ENCODE results near the gene SMURF2. TPM values are rescaled to one million over a fixed set of nuclear protein-coding genes. Genes with fewer than 3 reads are reported as not detected.

The SMURF2 gene
- total and polyA plus RNA-seq, 10 of the 15 experiments (the other 5 are each of a cell fraction or from before 2014, with no cell fraction given), result 2.8 to 13.4 (median 7.5) TPM

GRCh38 chr17:64505340-64506200 lies 156.5 kb downstream of the SMURF2 start (continued):
- TF ChIP-seq ZBTB11 (CRISPR knock-in tag; IDR thresholded peaks at IDR 0.05) (no peak), BMI1 (IDR thresholded peaks at IDR 0.05; ENCODE audit: borderline replicate concordance) (0 out of 2 replicates have a peak, but pooled peaks have one; percentile 13), PML (IDR thresholded peaks at IDR 0.05; ENCODE audit: low read length) (no peak), RBBP5 (conservative IDR thresholded peaks at IDR 0.05) (no peak), E4F1 (IDR thresholded peaks at IDR 0.05; ENCODE audit: borderline replicate concordance, partially characterized antibody) (no peak), ZNF592 (IDR thresholded peaks at IDR 0.05) (no peak), NBN (IDR thresholded peaks at IDR 0.05) (peak; percentile 91), TARDBP (IDR thresholded peaks at IDR 0.05; ENCODE audit: borderline replicate concordance) (no peak), MYC (IDR thresholded peaks at IDR 0.05; ENCODE audit: insufficient read depth, insufficient read length, insufficient replicate concordance, low read length, severe bottlenecking) (peak; percentile 93), MEF2A (IDR thresholded peaks at IDR 0.05; ENCODE audit: insufficient read depth, low read depth, low read length) (no peak), NFIC (IDR thresholded peaks at IDR 0.05; ENCODE audit: low read depth, low read length) (no peak), BCL11A (IDR thresholded peaks at IDR 0.05; ENCODE audit: low read depth, low read length) (peak; percentile 35; the same call in 1 of the 2 replicates), JUNB (IDR thresholded peaks at IDR 0.05) (no peak), ZNF207 (IDR thresholded peaks at IDR 0.05; ENCODE audit: borderline replicate concordance) (peak; percentile 79), MTA2 (IDR thresholded peaks at IDR 0.05; ENCODE audit: low read depth) (no peak), ZNF217 (IDR thresholded peaks at IDR 0.05) (no peak), KAT2A (conservative IDR thresholded peaks at IDR 0.05; ENCODE audit: control insufficient read depth, low read depth, low read length) (no peak), STAT3 (IDR thresholded peaks at IDR 0.05; ENCODE audit: low read depth, low read length) (no peak), ZSCAN29 (IDR thresholded peaks at IDR 0.05) (no peak), RAD21 (IDR thresholded peaks at IDR 0.05; ENCODE audit: insufficient read depth, low read depth, low read length) (no peak), FOS (IDR thresholded peaks at IDR 0.05; ENCODE audit: borderline replicate concordance, extremely low read depth, insufficient read length) (no peak)
